Fibroblast of villous mesenchyme (primary cell): ENCODE data around the gene CD8A. TPM values are rescaled to one million over a fixed set of nuclear protein-coding genes. Genes with fewer than 3 reads are reported as not detected.

Experiments
- DNase-seq: peaks from one replicate; pipeline ENCODE4 v3.0.0-alpha.2; 2010; ENCODE audit warnings: low read depth
- H3K4me3 ChIP-seq: 2 replicates; pipeline ENCODE4 v1.5.1; 2011; ENCODE audit warnings: low read depth, mild to moderate bottlenecking, low read length
- total RNA-seq: library from RNA; depleted of rRNA; stranded (reverse); fragments of >200 nt; gene quantifications from 2 replicates; pipeline ENCODE4 v1.2.3, GENCODE V29; 2012
- TF ChIP-seq, protein P1 (sequence below): IDR thresholded peaks from 2 replicates; pipeline ENCODE4 v1.5.1; 2012; ENCODE audit warnings: low read depth, mild to moderate bottlenecking, low read length; ENCODE audit not compliant: insufficient read depth

CD8A gene
- total RNA-seq, 1 donor = not detected

DNA sequence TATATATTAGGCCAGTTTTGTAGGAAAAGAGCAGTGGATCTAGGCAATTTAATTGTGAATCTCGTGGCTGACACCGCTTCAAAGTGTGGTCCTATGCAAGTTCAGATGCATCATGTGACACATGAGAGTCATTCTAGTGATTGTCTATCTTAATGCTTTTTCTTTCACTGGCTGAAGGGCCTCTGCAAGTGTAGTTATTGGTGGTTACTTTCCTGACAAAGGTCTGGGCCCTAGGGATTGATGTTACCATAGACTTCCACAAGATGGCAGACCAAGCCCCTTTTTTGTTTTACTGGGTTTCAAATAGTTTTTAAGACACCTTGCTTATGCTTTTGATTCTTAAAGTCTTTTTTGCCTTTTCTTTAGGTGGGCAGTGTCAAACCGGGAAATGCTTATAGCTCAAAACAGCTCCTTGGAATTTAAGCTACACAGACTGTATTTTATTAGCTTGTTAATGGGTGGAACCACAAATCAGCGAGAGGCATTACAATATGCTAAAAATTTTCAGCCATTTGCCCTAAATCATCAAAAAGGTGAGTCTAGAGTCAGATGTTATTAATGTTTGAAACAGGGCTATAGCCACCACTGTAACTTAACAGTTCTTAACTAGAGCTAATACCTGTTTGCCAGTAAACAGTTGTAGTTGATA, 25.9 kb downstream of the CD8A start:
- peak; percentile 48 for DNase-seq
- no peak overlapping the region for H3K4me3 ChIP-seq
- TF ChIP-seq, protein P1, sequence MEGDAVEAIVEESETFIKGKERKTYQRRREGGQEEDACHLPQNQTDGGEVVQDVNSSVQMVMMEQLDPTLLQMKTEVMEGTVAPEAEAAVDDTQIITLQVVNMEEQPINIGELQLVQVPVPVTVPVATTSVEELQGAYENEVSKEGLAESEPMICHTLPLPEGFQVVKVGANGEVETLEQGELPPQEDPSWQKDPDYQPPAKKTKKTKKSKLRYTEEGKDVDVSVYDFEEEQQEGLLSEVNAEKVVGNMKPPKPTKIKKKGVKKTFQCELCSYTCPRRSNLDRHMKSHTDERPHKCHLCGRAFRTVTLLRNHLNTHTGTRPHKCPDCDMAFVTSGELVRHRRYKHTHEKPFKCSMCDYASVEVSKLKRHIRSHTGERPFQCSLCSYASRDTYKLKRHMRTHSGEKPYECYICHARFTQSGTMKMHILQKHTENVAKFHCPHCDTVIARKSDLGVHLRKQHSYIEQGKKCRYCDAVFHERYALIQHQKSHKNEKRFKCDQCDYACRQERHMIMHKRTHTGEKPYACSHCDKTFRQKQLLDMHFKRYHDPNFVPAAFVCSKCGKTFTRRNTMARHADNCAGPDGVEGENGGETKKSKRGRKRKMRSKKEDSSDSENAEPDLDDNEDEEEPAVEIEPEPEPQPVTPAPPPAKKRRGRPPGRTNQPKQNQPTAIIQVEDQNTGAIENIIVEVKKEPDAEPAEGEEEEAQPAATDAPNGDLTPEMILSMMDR = peak; percentile 77

DNA sequence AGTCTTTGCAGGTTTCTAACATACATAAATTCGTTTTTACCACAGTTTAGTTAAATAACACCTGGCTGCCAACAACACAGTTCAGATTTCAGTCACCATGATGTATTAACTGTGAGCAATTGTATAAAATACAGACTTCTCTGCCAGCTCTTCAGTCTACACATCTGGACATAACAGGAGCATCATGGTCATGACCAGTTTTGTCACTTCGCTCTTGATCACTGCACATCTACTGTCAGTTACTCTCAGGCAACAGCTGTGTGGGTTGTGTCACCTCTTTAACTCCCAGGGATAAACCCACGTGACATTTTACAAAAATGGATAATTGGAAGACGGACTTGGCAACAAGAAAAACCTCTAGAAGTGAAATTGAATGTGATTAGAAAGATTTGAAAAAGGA, 30.3 kb downstream of the CD8A start:
- no peak overlapping the region for H3K4me3 ChIP-seq
- no peak for DNase-seq
- TF ChIP-seq, protein P1 = no peak

DNA sequence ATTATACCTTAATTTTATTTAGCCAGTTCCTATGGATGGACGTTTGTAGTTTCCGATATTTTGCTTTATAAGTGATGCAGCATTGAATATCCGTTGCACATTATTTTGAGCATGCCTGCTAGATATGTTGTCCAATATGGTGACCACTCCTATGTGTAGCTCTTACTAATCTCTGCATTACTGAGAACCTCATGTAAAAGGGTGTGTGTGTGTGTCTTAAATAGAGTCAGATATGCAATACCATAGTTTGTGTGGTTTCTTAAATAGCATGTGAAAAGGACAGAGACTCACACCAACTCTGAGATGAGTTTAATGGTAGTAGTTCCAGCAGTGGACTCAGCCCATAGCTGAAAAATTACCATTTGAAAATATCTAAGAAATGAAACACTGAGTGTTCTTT, 32.3 kb downstream of the CD8A start:
- no peak for DNase-seq
- TF ChIP-seq, protein P1 = no peak
- no peak overlapping the region for H3K4me3 ChIP-seq

DNA sequence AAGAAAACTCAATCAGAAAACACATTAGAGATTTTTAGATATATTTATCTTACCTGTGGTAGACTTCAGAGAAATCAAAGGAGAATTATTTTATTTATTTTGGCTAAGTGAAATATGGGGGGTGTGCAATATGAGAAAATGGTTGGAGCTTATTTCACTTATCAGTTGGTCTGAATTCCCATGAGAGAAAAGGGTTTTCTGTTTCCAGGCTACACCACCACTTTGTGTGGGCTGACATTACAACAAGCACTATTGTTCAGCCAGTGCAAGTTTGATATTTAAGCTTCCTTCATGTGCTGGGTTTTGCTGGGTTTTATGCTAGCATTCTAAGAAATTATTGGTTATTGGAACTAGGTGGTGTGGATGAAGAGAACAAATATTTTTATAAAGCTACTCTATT, 37.1 kb downstream of the CD8A start:
- TF ChIP-seq, protein P1 = no peak
- no peak for DNase-seq
- H3K4me3 ChIP-seq = no peak overlapping the region

DNA sequence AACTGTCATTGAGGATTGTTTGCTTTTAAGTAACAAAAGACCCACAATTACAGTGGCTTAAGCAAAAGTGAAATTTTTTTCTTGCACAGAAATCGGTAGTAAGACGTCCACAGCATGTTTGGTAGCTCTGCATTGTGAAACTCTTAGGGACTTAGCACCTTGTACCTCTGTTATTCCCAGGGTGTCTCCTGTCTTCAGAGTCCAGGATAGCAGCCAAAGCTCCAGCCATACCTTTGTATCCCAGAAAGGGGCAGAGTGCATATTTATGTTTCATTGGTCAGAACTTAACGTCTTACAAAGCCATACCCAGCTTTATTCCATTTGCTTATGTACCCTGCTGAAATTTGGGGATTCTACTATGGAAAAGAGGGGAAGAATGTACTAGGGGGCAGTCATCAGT, 37.8 kb downstream of the CD8A start:
- TF ChIP-seq, protein P1 = no peak

DNA sequence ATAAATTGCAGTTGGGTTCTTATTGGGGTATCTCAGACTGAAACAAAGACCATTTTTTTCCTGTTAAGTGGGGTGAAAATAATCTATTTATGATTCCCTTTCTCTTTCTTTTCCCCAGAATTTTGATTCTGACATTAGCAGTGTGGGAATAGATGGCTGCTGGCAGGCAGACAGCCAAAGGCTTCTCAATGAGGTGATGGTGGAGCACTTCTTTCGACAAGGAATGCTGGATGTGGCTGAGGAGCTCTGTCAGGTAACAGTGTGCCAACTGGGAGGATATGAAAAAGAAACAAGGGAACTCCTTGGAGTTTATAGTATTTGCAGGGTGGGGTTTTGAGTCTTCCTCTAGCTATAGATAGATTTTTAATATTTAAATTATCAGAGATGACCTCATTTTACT, 38.9 kb downstream of the CD8A start:
- no peak for DNase-seq
- TF ChIP-seq, protein P1 = no peak
- H3K4me3 ChIP-seq = no peak overlapping the region

More for the DNA sequence above, 37.8 kb downstream of the CD8A start:
- H3K4me3 ChIP-seq = no peak overlapping the region
- no peak for DNase-seq
